HT-29 (cell line): ENCODE results near the gene MOB3A. TPM values are rescaled to one million over a fixed set of nuclear protein-coding genes. Genes with fewer than 3 reads are reported as not detected.
A peak's percentile ranks its signal among the peaks of the same experiment; 100 is the strongest.

Experiments used
- DNase-seq: peaks from one replicate; pipeline ENCODE4 v3.0.0-alpha.2; 2015; ENCODE audit warnings: low spot score
- total RNA-seq: library from RNA; depleted of rRNA; stranded (reverse); fragments of >200 nt; shearing (Covaris generic); gene quantifications from 2 replicates; pipeline ENCODE4 v1.2.3, GENCODE V29; 2014

Gene MOB3A
- total RNA-seq, 1 experiment from 2014 or later = 9.2 TPM

DNA sequence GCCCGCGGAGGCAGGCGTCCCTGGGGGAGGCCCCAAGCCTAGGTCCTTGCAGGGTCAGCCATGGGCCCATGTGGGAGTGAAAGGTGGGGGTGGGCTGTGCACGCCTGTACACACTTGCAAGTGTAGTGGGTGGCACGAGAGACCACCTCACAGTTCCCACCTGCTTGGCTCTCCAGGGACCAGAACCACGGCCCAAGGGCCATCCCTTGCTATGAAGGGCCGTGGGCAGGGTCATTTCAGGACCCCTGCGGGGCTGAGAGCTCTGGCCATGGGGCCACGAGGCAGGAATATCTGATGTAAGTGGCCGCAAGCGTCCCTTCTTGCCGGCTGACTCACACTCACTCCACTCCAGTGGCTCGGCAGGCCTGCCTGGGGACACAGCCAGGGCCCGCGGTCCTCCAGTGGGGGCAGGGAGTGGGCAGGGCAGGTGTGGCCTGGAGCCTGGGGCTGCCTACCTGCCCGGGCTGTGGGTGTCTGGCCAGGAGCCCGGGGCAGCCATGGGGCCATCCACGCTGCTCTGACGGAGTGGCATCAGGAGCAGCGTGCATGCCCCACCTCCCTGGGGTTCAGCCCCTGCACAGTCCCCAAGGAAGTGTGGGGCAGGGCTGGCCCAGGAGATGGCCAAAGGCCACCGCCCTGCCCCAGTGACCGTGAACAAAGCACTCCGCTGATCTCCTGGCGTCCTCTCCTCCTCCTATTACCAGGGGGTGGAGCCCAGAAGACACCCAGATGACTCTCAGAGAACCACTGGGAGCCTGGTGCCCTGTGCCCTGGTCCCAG, 36.5 kb downstream of the MOB3A start:
- DNase-seq = peak; percentile 72

DNA sequence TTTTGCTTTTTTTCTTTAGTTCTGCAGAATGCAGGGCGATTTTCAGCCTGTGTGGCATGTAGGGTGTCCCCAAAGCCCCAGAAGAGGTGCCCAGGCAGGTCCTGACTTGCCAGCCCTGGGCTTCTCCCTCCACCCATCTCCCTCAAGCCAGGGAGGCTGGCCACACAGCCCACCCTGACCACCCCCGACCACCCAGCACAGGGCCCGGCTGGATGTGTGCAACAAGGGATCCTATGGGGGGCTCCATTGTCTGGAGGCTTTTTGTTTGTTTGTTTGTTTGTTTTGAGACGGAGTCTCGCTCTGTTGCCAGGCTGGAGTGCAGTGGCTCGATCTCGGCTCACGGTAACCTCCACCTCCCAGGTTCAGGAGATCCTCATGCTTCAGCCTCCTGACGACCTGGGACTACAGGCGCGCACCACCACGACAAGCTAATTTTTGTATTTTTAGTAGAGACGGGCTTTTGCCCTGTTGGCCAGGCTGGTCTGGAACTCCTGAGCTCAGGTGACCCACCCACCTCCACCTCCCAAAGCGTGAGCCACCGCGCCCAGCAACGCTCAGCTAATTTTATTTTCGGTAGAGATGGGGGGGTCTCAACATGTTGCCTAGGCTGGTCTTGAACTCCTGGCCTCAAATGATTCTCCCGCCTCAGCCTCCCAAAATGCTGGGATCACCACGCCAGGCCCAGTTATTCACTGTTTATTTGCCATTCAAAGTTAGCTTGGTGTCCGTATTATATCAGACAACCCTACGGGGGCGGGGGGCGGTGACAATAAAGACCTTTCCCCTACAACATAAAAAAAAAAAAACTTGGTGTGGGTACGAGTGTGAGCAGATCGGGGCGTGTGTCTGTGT, 37.3 kb downstream of the MOB3A start:
- no peak for DNase-seq

DNA sequence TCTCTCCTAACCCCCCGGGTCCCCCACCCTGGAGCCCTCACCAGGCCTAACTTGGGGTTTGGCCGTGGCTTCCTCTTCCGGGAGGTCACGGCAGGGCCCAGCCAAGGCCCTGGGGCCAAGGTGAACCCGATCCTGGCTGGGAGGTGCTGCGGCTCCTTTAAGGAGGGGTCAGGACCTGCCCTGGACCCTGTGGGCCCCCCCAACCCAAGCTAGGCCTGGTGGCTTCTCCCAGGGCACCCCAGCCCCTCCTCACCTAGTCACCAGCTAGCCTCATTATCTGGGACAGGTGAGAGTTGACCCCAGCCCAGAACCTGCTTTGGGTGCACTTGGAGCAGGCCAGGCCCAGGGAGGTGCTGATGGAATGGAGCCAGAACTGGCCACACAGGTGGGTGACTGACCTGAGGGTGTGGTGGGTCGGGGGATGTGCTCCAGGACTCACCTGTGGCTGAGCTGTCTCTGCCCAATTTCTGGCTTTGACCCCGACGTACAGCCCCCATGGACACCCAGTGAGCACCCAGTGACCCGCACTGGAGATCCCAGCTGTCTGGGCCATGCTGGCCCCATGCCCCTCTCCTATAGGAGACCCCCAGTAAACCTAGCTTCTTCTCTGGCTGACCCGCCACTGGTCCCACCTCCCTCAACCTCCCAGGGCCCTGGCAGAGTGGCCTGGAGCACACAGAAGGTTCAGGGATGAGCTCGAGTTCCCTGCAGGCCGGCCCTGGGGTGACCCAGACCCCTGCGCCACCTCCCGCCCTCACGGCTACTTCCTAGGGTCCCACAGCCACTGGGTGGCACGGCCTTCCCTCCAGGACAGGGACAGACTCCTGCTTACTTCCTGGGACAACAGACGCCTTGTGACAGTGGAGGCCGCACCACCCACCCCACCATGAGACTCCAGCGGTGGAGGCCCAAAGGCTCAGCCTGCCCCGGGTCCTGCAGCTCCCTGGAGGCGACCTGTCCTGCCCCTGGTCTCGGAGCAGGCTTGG, 38.3 kb downstream of the MOB3A start:
- DNase-seq = no peak

DNA sequence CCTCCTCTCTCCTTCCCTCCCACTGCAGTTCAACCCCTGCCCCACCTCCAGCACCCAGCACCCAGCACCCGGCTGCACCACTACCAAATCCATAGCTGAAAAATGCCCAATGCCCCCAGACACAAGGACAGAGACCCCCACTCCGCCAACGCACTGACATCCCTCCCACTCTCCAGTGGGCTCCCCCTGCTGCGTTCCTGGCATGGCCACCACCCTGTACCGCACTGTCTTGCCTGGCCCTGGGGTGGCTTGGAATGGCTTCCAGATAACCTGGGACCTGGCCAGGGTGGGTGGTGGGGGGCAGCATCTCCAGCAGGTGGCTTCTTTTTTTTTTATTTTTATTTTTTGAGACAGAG, 39.3 kb downstream of the MOB3A start:
- DNase-seq = no peak

DNA sequence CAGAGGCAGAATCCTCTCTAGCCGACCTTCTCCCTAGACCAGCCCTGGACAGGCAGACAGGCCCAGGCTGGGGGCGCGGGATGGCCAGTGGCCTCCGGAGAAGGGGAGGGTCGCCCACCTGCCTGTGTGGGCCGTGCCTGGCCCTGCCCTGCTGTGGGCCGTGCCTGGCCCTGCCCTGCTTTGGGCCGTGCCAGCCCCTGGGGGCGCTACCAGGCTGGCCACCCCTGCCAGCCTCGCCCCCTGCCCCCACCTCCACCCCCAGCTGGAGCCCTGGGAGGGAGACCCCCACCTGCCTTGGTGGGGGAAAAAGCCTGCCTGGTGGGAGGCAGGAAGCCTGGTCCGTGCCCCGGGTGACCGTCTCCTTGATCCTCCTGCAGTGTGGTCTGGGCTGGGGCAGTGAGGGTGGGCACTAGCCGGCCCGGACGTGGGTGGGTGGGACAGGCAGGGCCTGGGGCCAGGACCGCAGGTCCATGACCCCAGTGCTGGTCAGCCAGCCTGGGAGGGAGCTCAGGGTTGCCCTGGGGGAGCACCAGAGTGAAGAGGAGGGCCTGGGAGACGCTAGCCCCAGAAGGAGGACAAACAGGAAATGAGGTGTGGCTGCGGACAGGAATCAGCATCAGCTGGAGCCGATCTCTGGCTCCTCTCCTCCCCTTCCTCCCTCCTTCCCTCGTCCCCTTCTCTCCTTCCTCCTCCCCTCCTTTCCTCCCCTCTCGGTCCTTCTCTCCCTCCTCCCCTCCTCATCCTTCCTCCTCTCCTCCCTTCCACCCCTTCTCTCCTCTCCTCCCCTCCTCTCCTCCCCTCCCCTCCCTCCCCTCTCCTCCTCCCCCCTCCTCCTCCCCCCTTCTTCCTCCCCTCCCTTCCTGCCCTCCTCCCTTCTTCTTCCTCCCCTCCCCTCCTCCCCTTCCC, 39.9 kb downstream of the MOB3A start:
- DNase-seq = peak; percentile 42

- peak; percentile 47 for DNase-seq
Measured at GRCh38 chr19:2054763-2055162, 41.4 kb downstream of the MOB3A start.

GRCh38 chr19:2053601-2054389, 42.3 kb downstream of the MOB3A start:
- DNase-seq = no peak

DNA sequence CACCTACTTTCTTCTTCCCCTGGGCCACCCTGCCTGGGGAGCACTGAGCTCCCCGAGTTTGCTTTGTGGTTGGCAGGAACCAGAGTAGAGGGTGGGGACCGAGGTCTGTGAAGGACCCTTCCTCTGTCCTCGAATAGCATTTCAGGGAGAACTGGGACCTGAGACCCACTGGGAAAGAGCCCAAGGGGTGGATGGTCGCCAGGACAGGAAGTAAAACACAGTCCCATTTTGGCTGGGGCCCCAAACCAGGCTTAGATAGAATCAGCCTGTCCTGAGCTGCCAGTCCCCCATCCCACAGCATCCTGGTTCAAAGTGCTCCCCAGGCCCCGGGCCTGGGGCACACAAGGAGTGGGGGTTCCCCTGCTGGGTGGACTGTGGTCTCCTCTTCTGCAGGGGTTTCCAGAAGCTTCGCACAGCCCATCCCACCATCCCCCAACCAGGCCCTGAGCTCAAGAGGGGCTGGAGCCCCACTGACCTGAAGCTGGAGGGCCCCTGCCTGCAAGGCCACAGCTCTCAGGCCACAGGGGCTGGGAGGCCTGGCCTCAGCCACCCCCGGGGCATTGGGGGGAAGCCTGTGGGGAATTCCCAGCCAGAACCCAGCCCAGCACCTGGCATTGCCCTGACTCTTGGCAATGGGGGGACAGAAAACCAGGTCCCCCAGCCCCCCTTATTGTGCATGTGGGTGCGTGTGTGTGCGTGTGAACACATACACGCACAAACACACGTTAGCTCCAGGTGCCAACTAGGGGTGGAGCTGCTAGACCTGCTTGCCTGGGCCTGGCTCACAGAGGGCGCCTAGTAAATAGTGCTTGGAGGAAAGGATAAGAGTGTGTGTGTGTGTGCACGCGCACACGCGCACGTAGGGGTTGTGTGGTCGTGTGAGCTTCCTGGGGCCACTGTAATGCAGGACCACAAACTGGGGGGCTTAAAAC, 44.1 kb downstream of the MOB3A start:
- peak; percentile 52 for DNase-seq

GRCh38 chr19:2050991-2051772, 44.9 kb downstream of the MOB3A start, which contains the start of gene MKNK2:
Gene MKNK2, minus strand, starts transcription at chr19:2051244. Its CDS starts 393 bp downstream, at chr19:2050851.
- peak; percentile 81 for DNase-seq

DNA sequence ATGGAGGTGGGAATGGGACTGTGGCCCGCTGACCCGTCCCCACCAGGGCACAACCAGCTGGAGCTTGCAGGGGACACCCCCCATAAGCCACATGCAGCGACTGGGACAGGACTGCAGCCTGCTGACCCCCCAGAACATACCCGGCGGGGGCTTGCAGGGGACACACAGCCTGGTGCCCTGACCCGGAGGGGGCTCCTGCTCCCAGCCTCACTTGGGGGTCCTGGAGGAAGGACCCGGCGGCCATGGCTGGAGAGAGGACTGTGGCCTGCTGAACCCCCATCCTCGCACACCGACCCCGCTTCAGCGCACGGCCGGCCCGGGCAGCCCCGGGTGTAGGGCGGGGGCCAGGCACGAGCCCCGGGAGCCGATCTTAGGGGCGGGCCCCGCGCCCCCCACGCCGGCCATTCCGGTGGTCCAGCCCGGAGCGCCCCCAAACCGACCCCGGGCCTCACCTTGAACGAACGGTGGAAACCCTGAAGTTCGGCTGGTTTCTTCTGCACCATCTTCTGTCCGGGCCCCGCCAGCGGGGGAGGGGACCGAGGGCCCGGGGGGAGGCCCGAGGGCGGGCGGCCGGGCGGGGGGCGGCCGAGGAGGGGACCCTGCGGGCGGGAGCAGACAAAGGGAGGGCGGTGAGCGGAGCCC, 45.7 kb downstream of the MOB3A start:
- DNase-seq = no peak

DNA sequence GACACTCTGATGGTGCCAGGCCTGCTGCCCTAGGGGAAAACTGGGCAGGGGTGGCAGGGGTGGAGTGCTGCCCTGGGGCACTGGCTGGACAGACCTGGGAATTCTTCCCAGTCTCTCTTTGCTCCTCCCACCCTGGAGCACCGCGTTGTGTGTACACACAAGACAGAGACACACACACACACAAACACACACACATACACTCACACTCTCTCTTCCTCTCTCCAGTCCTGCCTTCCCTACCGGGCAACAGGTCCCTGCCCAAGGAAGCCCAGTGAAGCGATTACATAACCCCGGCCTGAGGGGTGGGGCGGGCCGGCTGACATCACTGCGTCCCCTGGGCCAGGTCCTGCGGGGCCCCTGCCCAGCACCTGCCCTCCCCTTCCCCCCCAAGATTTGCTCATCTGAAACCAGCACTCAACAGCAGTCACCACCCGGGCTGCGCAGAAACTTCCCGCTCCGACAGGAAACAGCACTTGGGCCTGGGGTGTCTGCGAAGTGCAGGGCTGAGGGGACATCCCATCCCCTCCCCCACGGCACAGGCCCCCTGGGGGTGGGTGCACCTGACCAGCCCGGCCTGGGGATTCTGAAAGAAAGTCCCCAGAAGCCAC, 46.3 kb downstream of the MOB3A start:
- DNase-seq = peak; percentile 79

- DNase-seq = peak; percentile 28
Measured at GRCh38 chr19:2048959-2049740, 47.0 kb downstream of the MOB3A start.

DNA sequence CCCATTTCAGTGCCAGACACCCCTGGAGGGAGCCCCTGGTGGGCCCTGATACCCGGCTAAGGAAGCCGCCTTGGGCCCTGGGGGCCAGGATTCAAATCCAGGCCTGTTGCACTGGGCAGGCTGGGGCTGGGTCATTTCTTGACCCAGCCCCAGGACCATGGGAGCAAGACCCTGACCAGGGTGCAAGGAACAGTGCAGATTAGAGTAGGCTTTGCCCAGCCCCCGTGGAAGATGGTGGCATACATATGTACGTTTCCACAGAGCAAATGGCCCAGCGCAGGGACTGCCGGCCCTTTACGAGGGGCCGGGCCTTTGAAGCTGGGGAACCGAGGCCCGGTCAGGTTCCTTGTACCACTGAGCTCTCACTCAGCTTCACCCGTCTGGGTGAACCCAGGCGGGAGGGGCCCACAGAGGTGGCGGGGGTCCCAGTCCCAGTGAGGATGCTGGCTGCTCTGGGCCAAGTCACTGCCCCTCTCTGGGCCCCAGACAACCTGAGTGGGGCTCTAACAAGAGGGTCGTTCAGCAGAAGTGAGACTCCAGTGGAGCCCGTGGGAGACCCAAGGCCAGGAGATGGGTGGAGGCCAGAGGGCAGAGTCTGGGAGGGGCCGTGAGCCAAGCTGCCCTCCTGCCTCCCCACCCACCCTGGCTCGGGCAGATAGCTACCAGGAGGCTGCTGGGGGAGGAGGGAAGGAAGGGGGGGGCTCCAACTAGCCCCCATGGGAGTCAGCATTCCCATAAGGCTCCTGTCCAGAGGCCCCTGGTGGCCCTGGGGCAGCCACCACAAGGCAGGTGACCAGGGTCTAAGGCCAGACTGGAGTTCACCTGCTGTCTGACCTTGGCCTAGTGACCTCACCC, 47.8 kb downstream of the MOB3A start:
- DNase-seq = no peak

DNA sequence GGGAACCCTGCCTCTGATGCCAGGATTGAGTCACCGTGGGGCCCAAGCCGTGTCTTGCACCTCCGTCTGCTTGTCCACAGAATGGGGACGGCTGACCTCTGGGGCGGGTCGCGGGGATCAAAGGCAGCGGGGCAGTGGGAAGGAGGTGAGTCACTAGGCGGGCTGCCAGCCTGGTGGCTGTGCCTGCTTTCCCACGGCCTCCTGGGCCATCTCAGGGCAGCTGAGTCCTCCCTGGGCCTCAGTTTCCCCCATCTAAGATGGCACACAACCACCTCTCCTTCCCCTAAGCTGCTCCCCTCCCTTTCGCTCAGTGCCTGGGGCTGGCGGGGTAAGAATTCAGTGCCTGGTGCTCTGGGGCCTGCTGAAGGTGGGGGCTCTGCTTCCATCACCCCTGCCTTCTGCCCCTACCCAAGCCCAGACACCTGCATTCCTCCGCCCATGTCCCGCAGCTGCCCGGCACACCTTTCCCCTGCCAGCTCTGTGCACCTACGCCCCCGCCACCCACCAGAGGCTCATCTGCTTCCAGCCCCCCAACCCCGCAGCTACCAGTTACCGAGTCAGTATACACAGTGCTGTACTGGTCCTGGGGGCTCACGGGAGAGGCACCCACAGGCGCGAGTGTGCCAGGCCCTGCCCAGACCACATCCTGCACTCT, 48.5 kb downstream of the MOB3A start:
- DNase-seq = peak; percentile 65

- no peak for DNase-seq
Measured at GRCh38 chr19:2047076-2047448, 49.1 kb downstream of the MOB3A start.
